K562 (cell line): Measurements from ENCODE around the gene KLF2. TPM values are rescaled to one million over a fixed set of nuclear protein-coding genes. Genes with fewer than 3 reads are reported as not detected.

ENCODE experiments used
- ATAC-seq: fragments of 200-7000 bp; cut with Tn5 transposase; 3 replicates; pipeline ENCODE4 v1.9.1; 2020; ENCODE audit warnings: moderate library complexity
- BruUV-seq: library from RNA; stranded (reverse); fragments of 400-500 nt; replicated peaks from 2 replicates; lab custom pipeline; 2021; lab: Mats Ljungman, UMichigan
- CTCF ChIA-PET: fragments of 300-600 bp; formaldehyde crosslinking; extraction: SDS; loops from one replicate; lab custom pipeline; 2021; ENCODE audit warnings: low intra/inter-chr PET ratio; lab: Yijun Ruan, JAX
- POLR2A ChIA-PET: fragments of 300-600, 350-650 bp; sonication (Branson Sonifier 250); formaldehyde crosslinking; extraction: SDS; loops from one replicate; lab custom pipeline; 2021; ENCODE audit warnings: antibody characterized with exemption, inconsistent platforms; lab: Yijun Ruan, JAX
- DNase-seq, 4 experiments: peaks; one replicate each; pipeline versions ENCODE4 v3.0.0 to v3.0.0-alpha.2; 2011 to 2018; ENCODE audit warnings: low spot score in 3 of 4, mixed read lengths in 3 of 4; ENCODE audit errors: extremely low read depth in 1 of 4
- FAIRE-seq: peaks from 2 replicates; lab custom pipeline; 2011; peaks lifted over from hg19 to GRCh38; lab: Jason Lieb, UNC
- H2AFZ ChIP-seq: 2 replicates; pipeline ENCODE4 v1.6.0; 2011; ENCODE audit warnings: low read depth, low read length, control low read depth, inconsistent platforms
- H3K27ac ChIP-seq: fragments of 200-600 bp; 3 replicates; pipeline ENCODE4 v1.8.0; 2011; ENCODE audit warnings: low read depth, mild to moderate bottlenecking, control low read depth, inconsistent platforms, low read length, moderate library complexity, mixed read lengths; ENCODE audit errors: extremely low read depth
- H3K27me3 ChIP-seq, 2 experiments: fragments of 300-600 bp in 1 of 2; 2 replicates in 1 of 2; 3 replicates in 1 of 2; pipeline versions ENCODE4 v1.6.0 to v1.8.0; 2011; ENCODE audit warnings: inconsistent platforms in 2 of 2, low read length in 2 of 2, mild to moderate bottlenecking in 1 of 2, mixed read lengths in 1 of 2, moderate library complexity in 1 of 2; ENCODE audit not compliant: control insufficient read depth in 2 of 2, insufficient read depth in 2 of 2
- H3K36me3 ChIP-seq: fragments of 300-600 bp; 3 replicates; pipeline ENCODE4 v1.8.0; 2011; ENCODE audit warnings: mild to moderate bottlenecking, low read length, inconsistent platforms; ENCODE audit not compliant: control insufficient read depth, insufficient read depth
- H3K4me1 ChIP-seq, 2 experiments: fragments of 200-600 bp in 1 of 2; replicated peaks in 1 of 2; 2 replicates in 1 of 2; 3 replicates in 1 of 2; pipeline versions ENCODE4 v1.5.1 to v1.8.0; 2011; ENCODE audit warnings: inconsistent platforms in 2 of 2, low read length in 2 of 2, mild to moderate bottlenecking in 1 of 2, mixed read lengths in 1 of 2, moderate library complexity in 1 of 2; ENCODE audit not compliant: control insufficient read depth in 2 of 2, insufficient read depth in 2 of 2
- H3K4me2 ChIP-seq: 2 replicates; pipeline ENCODE4 v1.6.1; 2011; ENCODE audit warnings: low read length, control low read depth, inconsistent platforms, mixed read lengths; ENCODE audit not compliant: insufficient read depth
- H3K4me3 ChIP-seq: fragments of 200-600 bp; sonication (generic), shearing (Covaris generic); 2 replicates; pipeline ENCODE4 v1.5.1; 2016; ENCODE audit warnings: control low read depth, inconsistent platforms
- H3K79me2 ChIP-seq: fragments of 200-600 bp; 3 replicates; pipeline ENCODE4 v1.8.0; 2011; ENCODE audit warnings: low read length, inconsistent platforms; ENCODE audit not compliant: control insufficient read depth, insufficient read depth
- H3K9ac ChIP-seq, 2 experiments: 2 replicates each; pipeline versions ENCODE4 v1.6.0 to v1.6.1; 2011; ENCODE audit warnings: low read depth in 2 of 2, low read length in 2 of 2, control low read depth in 1 of 2, inconsistent platforms in 1 of 2, mild to moderate bottlenecking in 1 of 2, mixed read lengths in 1 of 2; ENCODE audit not compliant: insufficient read depth in 1 of 2
- H3K9me1 ChIP-seq: one replicate; pipeline ENCODE4 v1.6.0; 2011; ENCODE audit warnings: inconsistent platforms, mild to moderate bottlenecking, low read length, moderate library complexity; ENCODE audit not compliant: control insufficient read depth, insufficient read depth
- H3K9me3 ChIP-seq: replicated peaks from 2 replicates; pipeline ENCODE4 v1.5.1; 2011; ENCODE audit warnings: low read depth, low read length, inconsistent platforms; ENCODE audit not compliant: control insufficient read depth, insufficient read depth
- H4K20me1 ChIP-seq: replicated peaks from 2 replicates; pipeline ENCODE4 v1.6.1; 2011; ENCODE audit warnings: low read length, inconsistent platforms, mixed read lengths; ENCODE audit not compliant: control insufficient read depth, insufficient read depth
- BCOR ChIP-seq: fragments of 450-650 bp; IDR thresholded peaks from 2 replicates; pipeline ENCODE4 v1.6.1; 2016
- ETS2 ChIP-seq: IDR thresholded peaks from 2 replicates; pipeline ENCODE4 v1.6.1; 2016; ENCODE audit warnings: borderline replicate concordance, missing genetic modification characterization, mild to moderate bottlenecking, moderate library complexity, missing compliant biosample characterization; ENCODE audit not compliant: poor library complexity, severe bottlenecking
- KDM1A ChIP-seq, 2 experiments: fragments of 450-650 bp; IDR thresholded peaks; 2 replicates each; pipeline ENCODE4 v1.6.1; 2016; ENCODE audit warnings: mild to moderate bottlenecking in 2 of 2
- MGA ChIP-seq: fragments of 450-650 bp; IDR thresholded peaks from 2 replicates; pipeline ENCODE4 v1.6.1; 2016; ENCODE audit warnings: mild to moderate bottlenecking, moderate library complexity
- MYNN ChIP-seq, 2 experiments: sonication (generic); formaldehyde crosslinking in 1 of 2; IDR thresholded peaks; 2 replicates each; pipeline versions ENCODE4 v1.5.0 to v1.6.1; 2016 to 2020; ENCODE audit warnings: antibody characterized with exemption in 1 of 2, missing genetic modification reagents in 1 of 2
- SRSF1 ChIP-seq: fragments of 200-400 bp; formaldehyde crosslinking; IDR thresholded peaks from 2 replicates; pipeline ENCODE4 v1.6.1; 2017; ENCODE audit warnings: mild to moderate bottlenecking, low read depth, low read length, moderate library complexity
- ZNF146 ChIP-seq: IDR thresholded peaks from one replicate; pipeline ENCODE4 v1.6.1; 2018; ENCODE audit warnings: missing compliant biosample characterization; ENCODE audit not compliant: unreplicated experiment
- WGBS: fragments of 100-300 bp; shearing (Covaris generic); methylation state at CpG from one replicate; pipeline ENCODE4 v1.1.6; 2016; ENCODE audit warnings: low coverage, mixed read lengths; ENCODE audit not compliant: insufficient coverage; ENCODE audit errors: missing lambda C conversion rate; 5-methylcytosine and 5-hydroxymethylcytosine counted together
- in situ Hi-C: fragments of 300-500 bp; cut with MboI; formaldehyde crosslinking; loops from 4 replicates; pipeline ENCODE4 v1.15.0; 2018; ENCODE audit warnings: inconsistent platforms, mixed read lengths
- intact Hi-C: fragments of 100-400 bp; cut with micrococcal nuclease; formaldehyde crosslinking; loops from 2 replicates; pipeline ENCODE4 v1.14.2; 2022
- polyA plus RNA-seq, 8 experiments: library from polyadenylated mRNA; depleted of rRNA in 4 of 8; stranded (reverse) in 5 of 8; unstranded in 3 of 8; fragments of >200 nt; fragmentation: Nextera tagmentation in 2 of 8; fragmentation: Illumina TruSeq in 1 of 8; extraction: Ambion mirVana in 2 of 8; extraction: Trizol in 1 of 8; gene quantifications; 2 replicates each; pipeline versions ENCODE4 v1.2.1 to v1.2.3, GENCODE V29; 2011 to 2014; ENCODE audit warnings: inconsistent platforms in 1 of 8, missing spikeins in 1 of 8
- total RNA-seq, 7 experiments: library from RNA; depleted of rRNA in 6 of 7; stranded (reverse); fragments of >200 nt in 6 of 7; fragmentation: Illumina TruSeq in 2 of 7; extraction: Trizol in 2 of 7; gene quantifications; 2 replicates each; pipeline versions ENCODE4 v1.2.1 to v1.2.3, GENCODE V29; 2011 to 2021; ENCODE audit warnings: low replicate concordance in 1 of 7

KLF2 gene
- total and polyA plus RNA-seq, 9 of the 15 experiments (the other 6 are each of a cell fraction or from before 2014, with no cell fraction given) = 0.07 to 0.71 TPM; not detected in 7

- Histone ChIP-seq H3K36me3 (no peaks in the 10 kb centered on the region), H3K27me3 (peaks cover 0 to 12% of the 10 kb centered on the region in 2 experiments; a peak in 1 of 5 replicates), H3K4me3 (no peak overlapping the region), H3K9ac (no peak overlapping the region), H3K9me1 (no peaks in the 10 kb centered on the region), H3K27ac (no peak overlapping the region), H3K4me2 (no peak overlapping the region), H3K9me3 (no peaks in the 10 kb centered on the region), H3K4me1 (peaks cover 0 to 10% of the 10 kb centered on the region in 2 experiments; a peak in 1 of 5 replicates), H3K79me2 (no peaks in the 10 kb centered on the region), H4K20me1 (no peaks in the 10 kb centered on the region), H2AFZ (no peak overlapping the region)
- ATAC-seq = no peak
- in situ Hi-C loops (no loop called here), intact Hi-C loops (no loop called here)
- no peak for FAIRE-seq
- TF ChIP-seq ZNF146 (CRISPR knock-in tag) (peak; percentile 90), MGA (no peak), SRSF1 (no peak), ETS2 (tag) (no peak), BCOR (0 out of 2 replicates have a peak, but pooled peaks have one; percentile 24), KDM1A (IDR thresholded peaks at IDR 0.05) (0 out of 4 replicates have a peak, but pooled peaks of 1 of the 2 experiments have one; percentile 15), MYNN (IDR thresholded peaks at IDR 0.05) (no peak), MYNN (CRISPR knock-in tag; IDR thresholded peaks at IDR 0.05) (no peak)
- BruUV-seq = no TSS peak
- POLR2A ChIA-PET = interaction anchor here (0.8 kb wide), 1 partner anchor 16 kb away, joined by 3 read pairs; the partner anchor contains the start of gene KLF2
- WGBS = 69% methylated on average over 3 of the region's 3 CpGs
- DNase-seq = no peak
- CTCF ChIA-PET = no interaction called here
Measured at GRCh38 chr19:16340654-16341053, 16.0 kb downstream of the KLF2 start.
